Glutamatergic neuron (in vitro differentiated cells): ENCODE measurements around the gene CASD1. TPM values are rescaled to one million over a fixed set of nuclear protein-coding genes. Genes with fewer than 3 reads are reported as not detected.

Experiments used
- DNase-seq: peaks from one replicate; pipeline ENCODE4 v3.0.0; 2022
- H3K27ac Mint-ChIP-seq: one replicate; pipeline ENCODE4 v1.8.0; 2020; ENCODE audit warnings: mild to moderate bottlenecking, mixed read lengths, inconsistent platforms; ENCODE audit not compliant: unreplicated experiment
- H3K27me3 Mint-ChIP-seq: one replicate; pipeline ENCODE4 v1.8.0; 2020; ENCODE audit warnings: mild to moderate bottlenecking, moderate library complexity, mixed read lengths, inconsistent platforms; ENCODE audit not compliant: unreplicated experiment
- H3K36me3 Mint-ChIP-seq: one replicate; pipeline ENCODE4 v1.8.0; 2020; ENCODE audit warnings: mild to moderate bottlenecking, mixed read lengths, inconsistent platforms; ENCODE audit not compliant: unreplicated experiment
- H3K4me1 Mint-ChIP-seq: one replicate; pipeline ENCODE4 v1.8.0; 2020; ENCODE audit warnings: mild to moderate bottlenecking, low read depth, mixed read lengths, inconsistent platforms; ENCODE audit not compliant: unreplicated experiment
- H3K4me3 Mint-ChIP-seq: one replicate; pipeline ENCODE4 v1.8.0; 2020; ENCODE audit warnings: mild to moderate bottlenecking, mixed read lengths, inconsistent platforms; ENCODE audit not compliant: unreplicated experiment
- H3K9me3 Mint-ChIP-seq: one replicate; pipeline ENCODE4 v1.8.0; 2020; ENCODE audit warnings: mild to moderate bottlenecking, moderate library complexity, mixed read lengths, inconsistent platforms; ENCODE audit not compliant: unreplicated experiment
- CTCF ChIP-seq: fragments of 200-600 bp; sonication (generic); IDR thresholded peaks from one replicate; pipeline ENCODE4 v1.5.0; 2021; ENCODE audit not compliant: partially characterized antibody, unreplicated experiment
- total RNA-seq: library from RNA; stranded (reverse); fragmentation: NEBNext Ultra II Directional; extraction: Animal tissue kit (Norgen Biotek cat#: 25700); gene quantifications from one replicate; pipeline ENCODE4 v1.2.1, GENCODE V29; 2021; ENCODE audit not compliant: unreplicated experiment

Gene CASD1
- total RNA-seq, 1 donor from 2014 or later: 117 TPM

GRCh38 chr7:94561841-94562514 is 52.4 kb downstream of the CASD1 start:
- H3K36me3 Mint-ChIP-seq: no peaks in the 10 kb centered on the region
- no peak overlapping the region for H3K4me3 Mint-ChIP-seq
- TF ChIP-seq CTCF: no peak
- H3K9me3 Mint-ChIP-seq: no peaks in the 10 kb centered on the region
- H3K27ac Mint-ChIP-seq: no peak overlapping the region
- DNase-seq: no peak
- H3K4me1 Mint-ChIP-seq: peaks cover 3% of the 10 kb centered on the region
- H3K27me3 Mint-ChIP-seq: no peaks in the 10 kb centered on the region

- Mint-ChIP-seq H3K9me3 (no peaks in the 10 kb centered on the region), H3K4me3 (no peak overlapping the region), H3K36me3 (no peaks in the 10 kb centered on the region), H3K27me3 (no peaks in the 10 kb centered on the region), H3K4me1 (peaks cover 3% of the 10 kb centered on the region), H3K27ac (no peak overlapping the region)
- DNase-seq: no peak
- TF ChIP-seq CTCF: no peak
Observed at GRCh38 chr7:94562525-94562924, 52.9 kb downstream of the CASD1 start.

- DNase-seq: no peak
- Mint-ChIP-seq H3K36me3 (no peaks in the 10 kb centered on the region), H3K9me3 (no peaks in the 10 kb centered on the region), H3K27me3 (no peaks in the 10 kb centered on the region), H3K27ac (no peak overlapping the region), H3K4me1 (peaks cover 3% of the 10 kb centered on the region), H3K4me3 (no peak overlapping the region)
- no peak for TF ChIP-seq CTCF
Observed at GRCh38 chr7:94565247-94565894, 55.8 kb downstream of the CASD1 start.

- Mint-ChIP-seq H3K27me3 (no peaks in the 10 kb centered on the region), H3K9me3 (no peaks in the 10 kb centered on the region)
- TF ChIP-seq CTCF: no peak
Observed at GRCh38 chr7:94567396-94567795, 57.8 kb downstream of the CASD1 start.

GRCh38 chr7:94571816-94572215 is 62.2 kb downstream of the CASD1 start:
- Mint-ChIP-seq H3K27ac (no peak overlapping the region), H3K36me3 (peaks cover 33% of the 10 kb centered on the region), H3K4me3 (no peak overlapping the region), H3K27me3 (peaks cover 4% of the 10 kb centered on the region), H3K9me3 (peaks cover 15% of the 10 kb centered on the region), H3K4me1 (no peaks in the 10 kb centered on the region)
- TF ChIP-seq CTCF: no peak
- no peak for DNase-seq

More at GRCh38 chr7:94567396-94567795, 57.8 kb downstream of the CASD1 start:
- Mint-ChIP-seq H3K36me3 (no peaks in the 10 kb centered on the region), H3K27ac (no peak overlapping the region), H3K4me1 (peaks cover 3% of the 10 kb centered on the region), H3K4me3 (no peak overlapping the region)
- no peak for DNase-seq
